Posterior cingulate gyrus (tissue), 11 donors: ENCODE results near the gene FASTK.

ENCODE experiments used
- DNase-seq, 10 donors: peaks; one replicate each; pipeline versions ENCODE4 v3.0.0 to v3.0.0-alpha.2; 2020 to 2021; ENCODE audit warnings: mixed read lengths in 3 of 10
- intact Hi-C: fragments of 100-400 bp; cut with DNase I; formaldehyde crosslinking; loops from one replicate; pipeline ENCODE4 v1.15.1; 2023

The FASTK gene

GRCh38 chr7:151104411-151105235 is 24.0 kb upstream of the FASTK start:
- intact Hi-C loops, result no loop called here
- peak in 1 of 10 donors; percentile 88 for DNase-seq

GRCh38 chr7:151103973-151104372 is 23.4 kb upstream of the FASTK start:
- DNase-seq, result no peak
- intact Hi-C loops, result no loop called here

- no peak for DNase-seq
- intact Hi-C loops, result no loop called here
These were observed 22.4 kb upstream of the FASTK start for GRCh38 chr7:151102991-151103390.

GRCh38 chr7:151101621-151102396 is 21.2 kb upstream of the FASTK start:
- intact Hi-C loops, result no loop called here

GRCh38 chr7:151100921-151101320 is 20.3 kb upstream of the FASTK start:
- intact Hi-C loops, result no loop called here
- no peak for DNase-seq

More at GRCh38 chr7:151101621-151102396, 21.2 kb upstream of the FASTK start:
- DNase-seq, result no peak

GRCh38 chr7:151099486-151100211 is 19.0 kb upstream of the FASTK start:
- intact Hi-C loops, result no loop called here
- DNase-seq, result no peak

GRCh38 chr7:151095828-151096475 is 15.3 kb upstream of the FASTK start:
- intact Hi-C loops, result no loop called here

GRCh38 chr7:151095123-151095797 is 14.7 kb upstream of the FASTK start:
- intact Hi-C loops, result no loop called here
- DNase-seq, result peak in 1 of 10 donors; percentile 87

More at GRCh38 chr7:151095828-151096475, 15.3 kb upstream of the FASTK start:
- peak in 1 of 10 donors; percentile 89 for DNase-seq

- intact Hi-C loops, result no loop called here
- DNase-seq, result no peak
These were observed 14.1 kb upstream of the FASTK start for GRCh38 chr7:151094675-151095074.

GRCh38 chr7:151093748-151094147 is 13.1 kb upstream of the FASTK start:
- no peak for DNase-seq
- intact Hi-C loops, result no loop called here

GRCh38 chr7:151091988-151092387 is 11.4 kb upstream of the FASTK start:
- intact Hi-C loops, result no loop called here

GRCh38 chr7:151091431-151091830 is 10.8 kb upstream of the FASTK start:
- intact Hi-C loops, result no loop called here
- no peak for DNase-seq

More at GRCh38 chr7:151091988-151092387, 11.4 kb upstream of the FASTK start:
- DNase-seq, result no peak

- intact Hi-C loops, result no loop called here
These were observed 10.4 kb upstream of the FASTK start for GRCh38 chr7:151091003-151091402.

GRCh38 chr7:151089893-151090730 is 9.5 kb upstream of the FASTK start:
- intact Hi-C loops, result no loop called here
- peak in 1 of 10 donors; percentile 85 for DNase-seq

More at GRCh38 chr7:151091003-151091402, 10.4 kb upstream of the FASTK start:
- no peak for DNase-seq

- peak in 3 of 10 donors; percentile 36 to 89 (median 87) for DNase-seq
These were observed 8.5 kb upstream of the FASTK start for GRCh38 chr7:151088856-151089699.

GRCh38 chr7:151088019-151088855 is 7.6 kb upstream of the FASTK start:
- no peak for DNase-seq
- intact Hi-C loops, result no loop called here

More at GRCh38 chr7:151088856-151089699, 8.5 kb upstream of the FASTK start:
- intact Hi-C loops, result no loop called here
